SK-N-SH treated with all-trans-retinoic acid at 6 μM for 48 hours (cell line): ENCODE results near the gene DPP9.

ENCODE experiments used
- ATAC-seq: fragments of 200-7000 bp; cut with Tn5 transposase; 3 replicates; pipeline ENCODE4 v1.9.1; 2020; ENCODE audit warnings: mild to moderate bottlenecking, moderate library complexity
- ARNTL ChIP-seq: fragments of 450-650 bp; formaldehyde crosslinking; IDR thresholded peaks from 2 replicates; pipeline ENCODE4 v1.5.0; 2020; ENCODE audit warnings: low read depth, mild to moderate bottlenecking, moderate library complexity, borderline replicate concordance
- BACH2 ChIP-seq: fragments of 250-450 bp; sonication (Bioruptor Pico); IDR thresholded peaks from 2 replicates; pipeline ENCODE4 v1.9.0; 2021; ENCODE audit warnings: mild to moderate bottlenecking, borderline replicate concordance
- CREB5 ChIP-seq: fragments of 250-450 bp; sonication (Bioruptor Pico); IDR thresholded peaks from 2 replicates; pipeline ENCODE4 v1.5.1; 2020; ENCODE audit warnings: low read depth, mild to moderate bottlenecking, moderate library complexity
- CSDC2 ChIP-seq: fragments of 250-450 bp; sonication (Bioruptor Pico); IDR thresholded peaks from 2 replicates; pipeline ENCODE4 v1.5.0; 2020; ENCODE audit warnings: mild to moderate bottlenecking, moderate library complexity
- CSRNP3 ChIP-seq: fragments of 250-450 bp; sonication (Bioruptor Pico); IDR thresholded peaks from 2 replicates; pipeline ENCODE4 v1.5.1; 2021; ENCODE audit warnings: mild to moderate bottlenecking, moderate library complexity
- ESRRG ChIP-seq: fragments of 250-450 bp; sonication (Bioruptor Pico); IDR thresholded peaks from 2 replicates; pipeline ENCODE4 v1.6.1; 2021; ENCODE audit warnings: mild to moderate bottlenecking
- GLIS3 ChIP-seq: fragments of 250-450 bp; sonication (Bioruptor Pico); IDR thresholded peaks from 2 replicates; pipeline ENCODE4 v1.5.0; 2020; ENCODE audit warnings: mild to moderate bottlenecking, moderate library complexity
- ISL1 ChIP-seq: fragments of 250-450 bp; sonication (Bioruptor Pico); IDR thresholded peaks from 2 replicates; pipeline ENCODE4 v2.1.2; 2022; ENCODE audit warnings: mild to moderate bottlenecking, moderate library complexity
- OSR1 ChIP-seq: fragments of 250-450 bp; sonication (Bioruptor Pico); IDR thresholded peaks from 2 replicates; pipeline ENCODE4 v1.8.0; 2022; ENCODE audit warnings: moderate library complexity, mild to moderate bottlenecking, inconsistent platforms
- PATZ1 ChIP-seq: fragments of 250-450 bp; sonication (Bioruptor Pico); IDR thresholded peaks from 2 replicates; pipeline ENCODE4 v1.8.0; 2020; ENCODE audit warnings: mild to moderate bottlenecking, moderate library complexity, borderline replicate concordance
- POU6F1 ChIP-seq: fragments of 250-450 bp; sonication (Bioruptor Pico); IDR thresholded peaks from 2 replicates; pipeline ENCODE4 v1.8.0; 2021; ENCODE audit warnings: low read depth, mild to moderate bottlenecking, moderate library complexity, borderline replicate concordance
- PPARA ChIP-seq: fragments of 250-450 bp; sonication (Bioruptor Pico); IDR thresholded peaks from 2 replicates; pipeline ENCODE4 v1.5.0; 2020; ENCODE audit warnings: mild to moderate bottlenecking, borderline replicate concordance
- SNAI2 ChIP-seq: fragments of 250-450 bp; sonication (Bioruptor Pico); IDR thresholded peaks from 2 replicates; pipeline ENCODE4 v1.5.0; 2020; ENCODE audit warnings: mild to moderate bottlenecking, moderate library complexity
- TCF4 ChIP-seq: fragments of 250-450 bp; sonication (Bioruptor Pico); IDR thresholded peaks from 2 replicates; pipeline ENCODE4 v1.8.0; 2021; ENCODE audit warnings: mild to moderate bottlenecking, moderate library complexity, borderline replicate concordance
- TOX ChIP-seq: fragments of 250-450 bp; sonication (Bioruptor Pico); IDR thresholded peaks from 2 replicates; pipeline ENCODE4 v1.8.0; 2021; ENCODE audit warnings: mild to moderate bottlenecking, moderate library complexity, borderline replicate concordance
- TSHZ2 ChIP-seq: fragments of 250-450 bp; sonication (Bioruptor Pico); IDR thresholded peaks from 2 replicates; pipeline ENCODE4 v1.5.0; 2020; ENCODE audit warnings: mild to moderate bottlenecking, moderate library complexity
- ZC3H10 ChIP-seq: fragments of 250-450 bp; sonication (Bioruptor Pico); IDR thresholded peaks from 2 replicates; pipeline ENCODE4 v1.5.1; 2021; ENCODE audit warnings: mild to moderate bottlenecking, moderate library complexity
- ZFP3 ChIP-seq: fragments of 250-450 bp; sonication (Bioruptor Pico); IDR thresholded peaks from 2 replicates; pipeline ENCODE4 v1.5.0; 2020; ENCODE audit warnings: mild to moderate bottlenecking, moderate library complexity
- ZFP30 ChIP-seq: fragments of 450-650 bp; formaldehyde crosslinking; IDR thresholded peaks from 2 replicates; pipeline ENCODE4 v1.5.0; 2022; ENCODE audit warnings: mild to moderate bottlenecking, moderate library complexity
- ZNF8 ChIP-seq: fragments of 450-650 bp; formaldehyde crosslinking; IDR thresholded peaks from 2 replicates; pipeline ENCODE4 v1.5.0; 2020; ENCODE audit warnings: mild to moderate bottlenecking, moderate library complexity

The DPP9 gene

GRCh38 chr19:4703671-4704316 is 19.8 kb downstream of the DPP9 start:
- no peak for ATAC-seq

GRCh38 chr19:4702764-4703163 is 20.9 kb downstream of the DPP9 start:
- ATAC-seq = no peak
- TF ChIP-seq GLIS3 = no peak
- TF ChIP-seq TOX = no peak
- TF ChIP-seq CSDC2 = no peak
- TF ChIP-seq CSRNP3 = no peak
- no peak for TF ChIP-seq POU6F1 (CRISPR knock-in tag)
- TF ChIP-seq ZFP3 (CRISPR knock-in tag) = no peak
- no peak for TF ChIP-seq ZNF8 (CRISPR knock-in tag)
- no peak for TF ChIP-seq PPARA (CRISPR knock-in tag)
- no peak for TF ChIP-seq ARNTL (CRISPR knock-in tag)
- TF ChIP-seq ISL1 = no peak
- no peak for TF ChIP-seq OSR1 (CRISPR knock-in tag)
- no peak for TF ChIP-seq ZFP30
- no peak for TF ChIP-seq CREB5
- no peak for TF ChIP-seq ESRRG (CRISPR knock-in tag)
- no peak for TF ChIP-seq TSHZ2 (CRISPR knock-in tag)
- no peak for TF ChIP-seq TCF4
- no peak for TF ChIP-seq ZC3H10 (CRISPR knock-in tag)

More at GRCh38 chr19:4703671-4704316, 19.8 kb downstream of the DPP9 start:
- no peak for TF ChIP-seq OSR1 (CRISPR knock-in tag)
- TF ChIP-seq SNAI2 (CRISPR knock-in tag) = no peak
- TF ChIP-seq ZFP3 (CRISPR knock-in tag) = no peak
- no peak for TF ChIP-seq PPARA (CRISPR knock-in tag)
- TF ChIP-seq BACH2 (CRISPR knock-in tag) = no peak
- no peak for TF ChIP-seq ZFP30
- TF ChIP-seq ISL1 = no peak
- TF ChIP-seq PATZ1 = no peak
- TF ChIP-seq ZNF8 (CRISPR knock-in tag) = no peak
- TF ChIP-seq CSRNP3 = no peak
- TF ChIP-seq CSDC2 = no peak
- no peak for TF ChIP-seq POU6F1 (CRISPR knock-in tag)
- no peak for TF ChIP-seq TCF4
